Measurements from ENCODE around the gene TFAP2C. TPM values are rescaled to one million over a fixed set of nuclear protein-coding genes. Genes with fewer than 3 reads are reported as not detected.

Gene TFAP2C
- total and polyA plus RNA-seq, 10 of the 15 experiments (the other 5 are each of a cell fraction or from before 2014, with no cell fraction given) = 0.49 TPM; not detected in 9

DNA sequence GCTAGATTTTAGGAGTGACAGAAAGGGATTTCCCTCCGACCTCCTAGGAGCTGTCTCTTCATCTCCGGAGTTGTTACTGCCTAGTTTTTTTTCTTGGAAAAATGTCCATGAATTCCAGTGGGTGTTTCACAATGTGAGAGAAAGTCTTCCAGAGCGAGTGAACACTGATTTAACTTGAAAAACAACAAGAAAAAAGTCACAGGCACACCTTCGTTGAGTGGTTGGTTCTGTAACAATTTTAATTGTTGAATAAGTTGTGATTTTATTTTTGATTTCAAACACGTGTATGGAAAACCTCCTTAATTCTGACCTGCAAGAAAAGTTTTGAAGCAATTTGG lies 2.9 kb downstream of the TFAP2C start:
- Histone ChIP-seq H3K36me3 (ENCODE audit: control insufficient read depth in 2 of 2, insufficient read depth in 2 of 2, low read length in 1 of 2) (no peaks in the 10 kb centered on the region), H3K9ac (ENCODE audit: control insufficient read depth, insufficient read depth, low read length) (no peak overlapping the region), H3K4me3 (no peak overlapping the region), H3K79me2 (ENCODE audit: control insufficient read depth, insufficient read depth, low read length) (no peaks in the 10 kb centered on the region), H3K27me3 (replicated peaks in 1 of 2; ENCODE audit: control insufficient read depth in 2 of 2, insufficient read depth in 2 of 2, low read length in 1 of 2) (peaks cover 6 to 23% of the 10 kb centered on the region in 2 experiments), H3K9me3 (replicated peaks; ENCODE audit: control insufficient read depth, insufficient read depth, low read length) (no peaks in the 10 kb centered on the region), H3K4me2 (ENCODE audit: control insufficient read depth, insufficient read depth) (no peak overlapping the region), H3K27ac (ENCODE audit: control insufficient read depth, insufficient read depth) (no peak overlapping the region), H2AFZ (ENCODE audit: control insufficient read depth, low read depth, low read length) (no peak overlapping the region), H4K20me1 (ENCODE audit: control insufficient read depth, insufficient read depth) (no peaks in the 10 kb centered on the region), H3K4me1 (ENCODE audit: control insufficient read depth, insufficient read depth, low read length) (no peaks in the 10 kb centered on the region)
- TF ChIP-seq EED (IDR thresholded peaks at IDR 0.05; ENCODE audit: low read depth) (no peak), NR2C2 (IDR thresholded peaks at IDR 0.05; ENCODE audit: borderline replicate concordance, control insufficient read depth, insufficient read length, low read depth) (no peak), PKNOX1 (IDR thresholded peaks at IDR 0.05) (no peak), SUPT20H (IDR thresholded peaks at IDR 0.05; ENCODE audit: borderline replicate concordance, control insufficient read depth, low read depth, low read length) (no peak), ZNF622 (IDR thresholded peaks at IDR 0.05) (no peak), RELA (IDR thresholded peaks at IDR 0.05; ENCODE audit: borderline replicate concordance, partially characterized antibody) (no peak), RUNX3 (IDR thresholded peaks at IDR 0.05; ENCODE audit: low read length) (no peak), USF1 (IDR thresholded peaks at IDR 0.05; ENCODE audit: borderline replicate concordance, extremely low read length, insufficient read depth, low read depth, low read length) (no peak), MYC (IDR thresholded peaks at IDR 0.05; ENCODE audit: insufficient read depth, insufficient read length, insufficient replicate concordance, low read length, severe bottlenecking) (no peak)
- POLR2A ChIA-PET = no interaction called here
- in situ Hi-C loops (cut with MboI) = no loop called here
- no TSS peak for BruUV-seq (replicated peaks)
- no peak for DNase-seq (ENCODE audit: low read depth, low spot score)
- no peak for ATAC-seq
- RAD21 ChIA-PET (ENCODE audit: unreplicated experiment) = no interaction called here
- CTCF ChIA-PET = no interaction called here
- intact Hi-C loops (cut with micrococcal nuclease; ENCODE audit: unreplicated experiment) = no loop called here
- 3% methylated on average over 5 of the region's 5 CpGs for WGBS (ENCODE audit: insufficient coverage, insufficient replicate concordance, low lambda C conversion rate, missing lambda C conversion rate)
- SMC1A ChIA-PET (ENCODE audit: uncharacterized antibody, unreplicated experiment) = no interaction called here
- FAIRE-seq = no peak

Data from GM12878 (cell line).